Activated CD4-positive, alpha-beta T cell treated with anti-CD3 and anti-CD28 coated beads for 4 hours (primary cell): ENCODE data around the gene PICALM.

ENCODE experiments used
- DNase-seq, 2 donors: peaks; one replicate each; pipeline ENCODE4 v3.0.0-alpha.2; 2020

Gene PICALM

GRCh38 chr11:86079421-86079820 lies 10.5 kb upstream of the PICALM start:
- DNase-seq, result no peak

DNA sequence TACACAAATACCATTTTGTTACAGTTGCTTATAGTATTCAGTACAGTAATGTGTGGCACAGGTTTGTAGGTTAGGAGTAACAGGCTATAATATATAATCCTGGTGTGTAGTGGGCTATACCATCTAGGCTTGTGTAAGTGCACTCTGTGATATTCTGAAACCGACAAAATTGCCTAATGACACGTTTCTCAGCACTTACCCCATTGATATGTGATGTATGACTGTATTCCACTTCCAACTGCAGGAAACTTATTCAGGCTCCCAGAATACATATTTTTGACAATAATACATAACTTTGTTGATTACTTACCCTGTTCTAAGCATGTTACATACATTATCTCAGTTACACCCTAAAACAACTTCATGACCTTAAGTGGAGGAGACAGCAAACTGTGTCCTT lies 5.1 kb upstream of the PICALM start:
- no peak for DNase-seq

- DNase-seq, result no peak
Measured at GRCh38 chr11:86072211-86072610, 3.3 kb upstream of the PICALM start.

- DNase-seq, result no peak
Measured at GRCh38 chr11:86070142-86071056, 1.5 kb upstream of the PICALM start.

- DNase-seq, result no peak
Measured at GRCh38 chr11:86069408-86070101, 671 bp upstream of the PICALM start.

GRCh38 chr11:86068138-86068871 lies 579 bp downstream of the PICALM start:
- DNase-seq, result peak; percentile 24 to 29

- DNase-seq, result no peak
Measured at GRCh38 chr11:86067851-86068137, 1.1 kb downstream of the PICALM start.

- DNase-seq, result no peak
Measured at GRCh38 chr11:86067009-86067850, 1.7 kb downstream of the PICALM start.

- DNase-seq, result no peak
Measured at GRCh38 chr11:86066657-86067008, 2.3 kb downstream of the PICALM start.

GRCh38 chr11:86066033-86066432 lies 2.9 kb downstream of the PICALM start:
- no peak for DNase-seq

- DNase-seq, result no peak
Measured at GRCh38 chr11:86064220-86064803, 4.6 kb downstream of the PICALM start.

GRCh38 chr11:86063536-86063935 lies 5.3 kb downstream of the PICALM start:
- no peak for DNase-seq

GRCh38 chr11:86062719-86063118 lies 6.2 kb downstream of the PICALM start:
- DNase-seq, result no peak

- no peak for DNase-seq
Measured at GRCh38 chr11:86061483-86062205, 7.2 kb downstream of the PICALM start.

DNA sequence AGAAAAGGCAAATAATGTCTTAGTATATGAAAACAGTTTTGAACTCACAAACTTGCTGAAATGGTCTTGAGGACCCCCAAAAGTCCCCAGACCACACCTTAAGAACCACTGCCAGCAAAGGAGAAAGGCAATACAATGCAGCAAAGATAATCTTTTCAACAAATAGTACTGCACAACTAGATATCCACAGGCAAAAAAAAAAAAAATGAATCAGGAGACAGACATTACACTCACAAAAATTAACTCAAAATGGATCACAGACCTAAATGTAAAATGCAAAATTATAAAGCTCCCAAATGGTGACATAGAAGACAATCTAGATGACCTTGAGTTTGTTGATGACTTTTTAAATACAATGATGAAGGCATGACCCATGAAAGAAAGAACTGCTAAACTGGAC lies 8.3 kb downstream of the PICALM start:
- DNase-seq, result no peak

DNA sequence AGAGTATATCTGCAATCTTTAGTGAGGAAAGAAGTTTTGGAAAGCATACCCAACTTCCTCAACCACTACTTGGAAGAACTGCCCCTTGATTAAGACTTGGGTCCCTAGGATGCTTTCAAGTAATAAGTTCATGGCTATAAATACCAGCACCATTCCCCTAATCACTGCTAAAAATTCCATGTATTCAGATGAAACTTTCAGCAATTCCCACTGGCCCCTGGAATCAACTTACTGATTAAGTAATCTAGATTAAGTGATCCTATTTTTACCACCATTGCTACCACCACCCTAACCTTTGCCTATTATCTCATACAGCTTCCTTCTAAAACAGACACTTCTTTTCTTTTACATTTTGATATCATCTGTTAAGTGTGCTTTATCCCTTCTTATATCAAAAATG lies 10.5 kb downstream of the PICALM start:
- no peak for DNase-seq

- no peak for DNase-seq
Measured at GRCh38 chr11:86056351-86056854, 12.5 kb downstream of the PICALM start.

DNA sequence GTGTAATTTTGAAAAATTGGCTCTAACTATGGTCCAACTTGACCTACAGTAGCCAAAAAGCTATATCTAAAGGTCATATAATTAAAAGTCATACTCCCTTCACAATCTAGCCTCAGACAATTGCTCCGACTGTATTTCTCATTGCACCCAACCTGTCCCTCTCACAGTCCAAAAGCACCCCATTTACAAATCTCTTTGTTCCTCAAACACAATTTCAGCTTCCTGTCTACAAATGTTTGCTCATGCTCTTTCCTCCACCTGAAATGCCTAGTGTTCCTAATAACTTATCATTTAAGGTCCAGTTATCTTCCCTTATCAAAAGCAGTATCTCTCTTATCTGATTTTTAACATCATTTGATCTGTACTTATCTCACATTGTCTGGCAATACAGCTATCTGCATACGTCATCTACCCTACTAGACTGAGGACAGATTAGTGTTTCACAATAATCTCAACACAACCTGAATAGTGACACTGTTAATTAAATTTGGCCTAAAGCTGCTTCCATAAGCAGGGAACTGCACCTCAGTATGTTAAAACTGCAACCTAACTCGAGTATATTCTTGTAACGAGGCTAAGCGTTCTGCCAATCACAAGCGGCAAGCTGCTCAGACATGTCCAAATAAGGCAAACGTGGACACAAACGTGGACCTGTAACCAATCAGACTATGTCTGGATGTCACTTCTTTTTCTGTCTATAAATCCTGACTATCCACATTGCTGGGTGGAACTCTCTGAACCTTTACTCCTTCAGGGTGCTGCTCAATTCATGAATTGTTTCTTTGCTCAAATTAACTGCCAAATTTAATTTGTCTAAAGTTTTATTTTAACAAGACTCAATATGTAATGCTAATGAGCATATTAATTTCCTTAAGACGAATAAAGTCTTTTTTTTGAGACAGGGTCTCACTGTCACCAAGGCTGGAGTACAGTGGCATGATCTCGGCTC lies 15.9 kb downstream of the PICALM start:
- no peak for DNase-seq

GRCh38 chr11:86050196-86050709 lies 18.6 kb downstream of the PICALM start:
- DNase-seq, result no peak
